Rectal smooth muscle tissue (tissue), 1 donor: ENCODE results near the gene DGKI.

Experiments
- H3K27ac ChIP-seq: one replicate; pipeline ENCODE4 v1.7.0; 2013; ENCODE audit warnings: low read depth, low read length, inconsistent platforms
- H3K27me3 ChIP-seq: one replicate; pipeline ENCODE4 v1.7.0; 2013; ENCODE audit warnings: low read length; ENCODE audit not compliant: control insufficient read depth, insufficient read depth
- H3K36me3 ChIP-seq: one replicate; pipeline ENCODE4 v1.7.0; 2013; ENCODE audit warnings: low read length; ENCODE audit not compliant: control insufficient read depth, insufficient read depth
- H3K4me1 ChIP-seq: one replicate; pipeline ENCODE4 v1.7.0; 2013; ENCODE audit warnings: low read length; ENCODE audit not compliant: control insufficient read depth, insufficient read depth
- H3K4me3 ChIP-seq: one replicate; pipeline ENCODE4 v1.7.0; 2013; ENCODE audit warnings: low read length
- H3K9ac ChIP-seq: one replicate; pipeline ENCODE4 v1.7.0; 2013; ENCODE audit warnings: low read length

The DGKI gene

GRCh38 chr7:137791930-137792329 lies 54.8 kb downstream of the DGKI start:
- Histone ChIP-seq H3K4me1 (no peaks in the 10 kb centered on the region), H3K27ac (no peak overlapping the region), H3K9ac (no peak overlapping the region), H3K36me3 (no peaks in the 10 kb centered on the region), H3K4me3 (no peak overlapping the region), H3K27me3 (no peaks in the 10 kb centered on the region)

GRCh38 chr7:137790828-137791227 lies 55.9 kb downstream of the DGKI start:
- H3K36me3 ChIP-seq: no peaks in the 10 kb centered on the region
- no peak overlapping the region for H3K27ac ChIP-seq
- H3K27me3 ChIP-seq: no peaks in the 10 kb centered on the region
- no peak overlapping the region for H3K4me3 ChIP-seq
- no peak overlapping the region for H3K9ac ChIP-seq
- no peaks in the 10 kb centered on the region for H3K4me1 ChIP-seq

DNA sequence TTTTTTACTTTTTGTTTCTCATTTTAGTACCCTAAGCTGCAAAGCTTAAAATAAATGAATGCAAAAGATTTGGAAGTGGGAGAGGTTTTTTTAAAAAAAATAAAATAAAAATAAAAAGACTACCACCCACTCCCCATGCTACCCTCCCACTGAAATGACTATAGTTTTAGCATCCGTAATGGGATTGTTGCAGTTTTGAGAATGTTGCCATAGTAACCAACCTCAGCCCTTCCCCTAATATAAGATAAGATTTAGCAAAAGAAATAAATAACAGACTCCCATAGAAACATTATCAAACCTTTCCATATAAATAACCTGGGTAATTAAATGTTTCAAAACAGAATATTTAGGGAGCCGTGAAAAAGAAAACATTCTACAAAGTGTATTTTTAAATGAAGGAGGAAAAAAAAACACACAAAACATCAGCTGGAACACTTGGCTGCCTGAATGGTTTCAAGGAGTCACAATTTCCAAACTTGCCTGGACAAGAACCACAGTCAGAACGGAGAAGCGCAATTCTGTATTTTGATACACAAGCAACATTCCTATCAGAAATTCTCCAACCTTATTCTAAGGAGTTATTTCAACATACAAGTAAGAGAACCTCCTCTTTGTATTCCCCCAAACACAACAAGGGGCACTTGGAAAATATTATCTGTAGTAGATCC lies 57.4 kb downstream of the DGKI start:
- H3K27me3 ChIP-seq: no peaks in the 10 kb centered on the region
- H3K9ac ChIP-seq: no peak overlapping the region
- H3K27ac ChIP-seq: no peak overlapping the region
- H3K4me3 ChIP-seq: no peak overlapping the region
- H3K4me1 ChIP-seq: no peaks in the 10 kb centered on the region
- no peaks in the 10 kb centered on the region for H3K36me3 ChIP-seq

DNA sequence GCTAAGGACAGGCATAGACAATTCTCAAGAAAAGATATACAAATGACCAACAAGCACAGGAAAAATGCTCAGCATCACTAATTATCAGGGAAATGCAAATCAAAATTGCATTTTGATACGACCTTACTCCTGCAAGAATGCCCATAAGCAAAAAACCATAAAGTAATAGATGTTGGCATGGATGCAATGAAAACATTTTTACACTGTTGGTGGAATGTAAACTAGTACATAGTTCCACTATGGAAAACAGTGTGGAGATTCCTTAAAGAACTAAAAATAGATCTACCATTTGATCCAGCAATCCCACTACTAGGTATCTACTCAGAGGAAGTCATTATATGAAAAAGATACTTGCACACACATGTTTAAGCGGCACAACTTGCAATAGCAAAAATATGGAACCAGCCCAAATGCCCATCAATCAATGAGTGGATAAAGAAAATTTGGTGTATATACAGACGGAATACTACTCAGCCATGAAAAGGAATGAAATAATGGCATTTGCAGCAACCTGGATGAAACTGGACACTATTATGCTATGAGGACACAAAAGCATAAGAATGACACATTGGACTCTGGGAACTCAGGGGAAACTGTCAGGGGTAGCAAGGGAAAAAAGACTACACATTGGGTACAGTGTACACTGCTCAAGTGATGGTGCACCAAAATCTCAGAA lies 59.3 kb downstream of the DGKI start:
- Histone ChIP-seq H3K9ac (no peak overlapping the region), H3K4me3 (no peak overlapping the region), H3K4me1 (no peaks in the 10 kb centered on the region), H3K36me3 (no peaks in the 10 kb centered on the region), H3K27me3 (no peaks in the 10 kb centered on the region), H3K27ac (no peak overlapping the region)

DNA sequence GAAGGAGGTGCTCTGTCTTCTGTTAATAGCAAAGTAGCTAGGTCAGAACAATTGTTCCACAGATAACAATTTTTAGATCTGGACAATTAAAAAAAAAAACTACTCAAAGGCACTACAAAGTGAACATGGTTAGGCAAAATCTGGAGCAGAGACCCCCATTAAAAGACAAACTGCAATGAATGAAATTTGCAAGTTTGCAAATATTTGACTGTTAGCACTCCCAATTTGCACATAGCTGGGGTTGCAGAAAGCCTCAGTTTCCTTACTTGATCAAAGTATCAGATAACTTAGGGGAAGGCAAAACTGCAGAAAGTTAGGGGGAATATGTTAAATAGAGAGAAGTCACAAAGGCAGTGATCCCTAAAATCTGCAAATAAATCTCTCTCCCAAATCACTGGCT lies 68.3 kb downstream of the DGKI start:
- H3K36me3 ChIP-seq: no peaks in the 10 kb centered on the region
- H3K9ac ChIP-seq: no peak overlapping the region
- no peaks in the 10 kb centered on the region for H3K27me3 ChIP-seq
- H3K27ac ChIP-seq: no peak overlapping the region
- H3K4me3 ChIP-seq: no peak overlapping the region
- H3K4me1 ChIP-seq: no peaks in the 10 kb centered on the region

DNA sequence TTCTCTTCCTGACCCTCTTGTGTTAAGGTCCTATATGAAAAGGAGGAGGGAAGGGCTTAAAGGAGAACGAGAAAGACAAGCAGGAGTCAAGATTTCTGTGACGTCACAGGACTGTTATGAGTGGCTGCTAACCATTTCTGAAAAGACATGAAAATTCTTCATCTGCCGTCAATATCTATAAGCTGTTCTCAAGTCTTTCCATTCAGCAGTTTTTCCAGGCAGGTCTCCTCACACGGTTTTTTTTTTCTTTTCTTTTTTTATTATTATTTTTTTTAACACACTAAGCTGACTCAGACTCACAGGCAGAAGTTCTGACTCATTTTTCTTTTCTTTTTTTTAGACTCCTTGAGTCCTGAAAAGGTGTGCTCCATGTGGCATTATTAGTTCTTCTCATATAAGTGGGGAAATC lies 72.0 kb downstream of the DGKI start:
- H3K27me3 ChIP-seq: no peaks in the 10 kb centered on the region
- no peaks in the 10 kb centered on the region for H3K4me1 ChIP-seq
- H3K9ac ChIP-seq: no peak overlapping the region
- H3K4me3 ChIP-seq: no peak overlapping the region
- no peak overlapping the region for H3K27ac ChIP-seq
- H3K36me3 ChIP-seq: no peaks in the 10 kb centered on the region

- no peak overlapping the region for H3K4me3 ChIP-seq
- no peaks in the 10 kb centered on the region for H3K27me3 ChIP-seq
- H3K4me1 ChIP-seq: no peaks in the 10 kb centered on the region
- H3K36me3 ChIP-seq: no peaks in the 10 kb centered on the region
- no peak overlapping the region for H3K27ac ChIP-seq
- no peak overlapping the region for H3K9ac ChIP-seq
Observed at GRCh38 chr7:137772748-137773147, 74.0 kb downstream of the DGKI start.

DNA sequence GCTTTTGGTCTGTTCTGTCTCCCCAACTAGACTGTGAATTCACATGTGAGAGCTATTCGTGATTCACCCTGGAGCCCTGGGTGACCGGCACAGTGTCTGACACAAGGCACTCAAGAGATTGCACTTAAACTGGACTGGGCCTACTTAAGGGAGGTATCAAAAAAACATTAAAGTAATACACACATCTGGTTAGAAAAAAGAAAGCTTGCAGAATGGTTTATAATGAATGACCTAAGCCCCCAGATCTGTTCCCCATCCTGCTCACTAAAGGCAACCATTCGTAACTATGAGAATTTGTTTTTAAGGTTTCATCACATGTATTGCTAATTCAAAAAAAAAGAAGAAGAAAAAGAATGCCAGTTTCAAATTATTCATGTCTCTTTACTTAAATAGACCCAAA lies 74.5 kb downstream of the DGKI start:
- no peaks in the 10 kb centered on the region for H3K4me1 ChIP-seq
- H3K27ac ChIP-seq: no peak overlapping the region
- H3K9ac ChIP-seq: no peak overlapping the region
- no peak overlapping the region for H3K4me3 ChIP-seq
- H3K36me3 ChIP-seq: no peaks in the 10 kb centered on the region
- H3K27me3 ChIP-seq: no peaks in the 10 kb centered on the region

DNA sequence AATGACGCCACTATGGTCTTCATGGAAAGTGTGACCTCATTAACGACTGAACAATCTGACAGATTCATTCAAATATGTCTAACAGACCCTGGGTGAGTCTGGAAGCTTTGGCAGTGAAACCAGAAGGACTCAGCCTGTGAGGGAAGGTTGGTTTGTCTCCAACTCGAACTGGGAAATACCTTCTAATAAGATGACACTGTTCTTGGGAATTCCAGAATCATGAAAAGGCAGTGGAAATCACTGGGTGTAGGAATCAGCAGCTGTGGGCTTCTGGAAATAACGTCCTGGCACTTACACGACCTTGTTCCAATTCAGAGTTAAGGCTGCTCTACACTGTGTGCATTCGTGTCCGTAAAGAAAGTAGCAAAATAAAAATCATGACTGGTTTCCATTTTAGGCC lies 75.1 kb downstream of the DGKI start:
- Histone ChIP-seq H3K27ac (no peak overlapping the region), H3K36me3 (no peaks in the 10 kb centered on the region), H3K4me1 (no peaks in the 10 kb centered on the region), H3K27me3 (no peaks in the 10 kb centered on the region), H3K9ac (no peak overlapping the region), H3K4me3 (no peak overlapping the region)

GRCh38 chr7:137771273-137771672 lies 75.5 kb downstream of the DGKI start:
- no peak overlapping the region for H3K4me3 ChIP-seq
- H3K9ac ChIP-seq: no peak overlapping the region
- H3K36me3 ChIP-seq: no peaks in the 10 kb centered on the region
- H3K4me1 ChIP-seq: no peaks in the 10 kb centered on the region
- no peak overlapping the region for H3K27ac ChIP-seq
- H3K27me3 ChIP-seq: no peaks in the 10 kb centered on the region

DNA sequence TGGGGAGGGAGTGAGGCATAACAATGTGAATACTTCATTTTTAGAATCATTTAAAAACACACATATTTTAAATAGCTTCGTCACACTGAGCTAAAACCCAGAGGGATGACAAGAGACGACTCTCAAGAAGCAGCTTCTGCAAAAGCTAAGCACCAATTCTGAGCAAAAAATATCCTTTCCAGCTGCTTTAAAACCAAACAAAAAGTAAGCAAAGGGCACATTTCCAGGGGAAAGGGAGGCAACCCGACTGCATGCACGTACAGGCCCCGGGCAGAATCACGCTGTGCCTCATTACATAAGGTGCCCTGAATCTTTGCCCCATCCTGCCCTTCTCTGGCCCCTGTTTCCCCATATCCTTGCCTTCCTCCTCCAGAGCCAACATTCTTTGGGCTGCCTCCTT lies 78.4 kb downstream of the DGKI start:
- H3K27ac ChIP-seq: no peak overlapping the region
- H3K4me3 ChIP-seq: no peak overlapping the region
- H3K9ac ChIP-seq: no peak overlapping the region
- no peaks in the 10 kb centered on the region for H3K4me1 ChIP-seq
- no peaks in the 10 kb centered on the region for H3K27me3 ChIP-seq
- no peaks in the 10 kb centered on the region for H3K36me3 ChIP-seq

DNA sequence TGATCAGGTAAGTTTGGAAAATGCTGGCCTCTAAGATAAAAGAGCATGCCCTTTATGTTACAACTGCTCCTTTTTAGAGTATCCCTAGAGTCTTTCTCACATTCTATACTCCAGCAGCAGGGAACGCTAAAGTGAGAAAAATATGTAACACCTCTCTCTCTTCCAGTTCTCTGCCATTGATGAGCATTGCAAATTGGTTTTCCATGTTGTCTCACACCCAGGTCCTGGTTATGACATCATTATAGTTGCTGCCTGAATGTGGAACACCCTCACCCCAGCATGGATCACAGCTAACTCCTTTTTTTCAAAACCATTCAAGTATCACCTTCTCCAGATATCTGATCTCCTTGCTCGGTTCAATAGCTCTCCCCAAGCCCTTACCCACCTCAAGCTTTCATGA lies 84.4 kb downstream of the DGKI start:
- Histone ChIP-seq H3K27me3 (peaks cover 1% of the 10 kb centered on the region), H3K9ac (no peak overlapping the region), H3K4me1 (no peaks in the 10 kb centered on the region), H3K27ac (no peak overlapping the region), H3K36me3 (no peaks in the 10 kb centered on the region), H3K4me3 (no peak overlapping the region)

DNA sequence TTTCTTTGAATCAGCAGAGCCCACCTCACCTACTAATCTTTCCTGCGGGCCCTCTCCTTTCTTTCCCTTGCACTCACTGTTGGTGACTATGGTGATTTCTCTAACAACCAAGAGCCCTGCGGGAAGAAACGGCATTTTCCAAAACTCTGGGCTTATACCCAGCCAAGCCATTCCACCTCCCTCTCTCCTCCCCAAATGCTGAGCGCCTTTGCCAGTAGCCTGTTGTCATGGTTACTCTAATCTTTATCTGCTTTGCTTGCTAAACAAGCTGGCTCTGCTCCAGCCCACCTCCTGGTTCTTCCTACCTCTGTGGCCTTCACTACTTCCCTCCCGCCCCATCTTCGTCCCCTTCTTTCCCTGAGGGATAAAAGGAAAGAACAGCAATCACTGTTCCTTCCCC lies 86.7 kb downstream of the DGKI start:
- no peaks in the 10 kb centered on the region for H3K4me1 ChIP-seq
- no peak overlapping the region for H3K27ac ChIP-seq
- no peak overlapping the region for H3K4me3 ChIP-seq
- H3K9ac ChIP-seq: no peak overlapping the region
- H3K27me3 ChIP-seq: peaks cover 1% of the 10 kb centered on the region
- no peaks in the 10 kb centered on the region for H3K36me3 ChIP-seq
